ENCODE results near the gene TP53TG5.

The TP53TG5 gene

DNA sequence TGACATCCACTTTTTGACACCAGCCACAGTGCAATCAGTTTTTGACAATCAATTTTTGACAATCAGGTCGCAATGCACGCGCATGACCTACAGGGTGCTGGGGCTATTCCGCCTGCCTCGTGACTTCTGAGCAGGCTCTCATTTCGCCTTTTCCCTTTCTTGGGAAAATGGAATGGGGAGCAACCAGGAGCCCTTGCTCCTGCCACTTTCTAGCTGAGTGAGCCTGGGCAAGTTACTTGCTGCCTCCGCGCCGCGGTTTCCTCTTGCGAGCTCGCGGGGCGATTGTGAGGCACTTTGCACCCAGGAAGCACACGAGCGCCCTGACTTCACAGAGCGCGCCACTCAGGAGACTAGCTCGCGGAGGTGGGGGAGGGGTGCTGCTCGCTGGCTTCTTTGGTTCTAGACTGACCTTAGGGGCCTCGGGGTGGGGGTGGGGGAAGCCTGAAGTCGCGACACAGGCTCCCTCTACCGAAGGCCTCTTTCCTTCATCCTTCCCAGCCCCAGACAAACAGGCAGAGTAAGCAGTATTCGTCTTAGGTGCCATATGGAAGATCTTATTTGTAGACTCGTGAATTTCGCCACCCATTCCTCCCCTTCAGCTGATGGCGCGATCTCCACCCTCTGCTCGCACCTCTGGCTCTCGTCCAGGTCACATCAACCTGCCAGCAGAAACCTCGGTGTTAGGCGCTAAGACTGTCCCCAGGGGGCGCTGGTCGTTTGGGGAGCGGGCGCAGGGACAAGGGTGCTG is 4.6 kb downstream of the TP53TG5 start (continued):
- TF ChIP-seq ZNF565 (CRISPR knock-in tag; conservative IDR thresholded peaks at IDR 0.05; ENCODE audit: low read depth) = no peak
- no peak for TF ChIP-seq GLIS3 (CRISPR knock-in tag; IDR thresholded peaks at IDR 0.05)
- TF ChIP-seq CSDC2 (CRISPR knock-in tag; IDR thresholded peaks at IDR 0.05) = no peak
- no peak for TF ChIP-seq ESRRG (CRISPR knock-in tag; IDR thresholded peaks at IDR 0.05)
- no peak for TF ChIP-seq ISL1 (CRISPR knock-in tag; IDR thresholded peaks at IDR 0.05)
- TF ChIP-seq ZNF70 (CRISPR knock-in tag; IDR thresholded peaks at IDR 0.05) = no peak
- TF ChIP-seq ZFP3 (CRISPR knock-in tag; IDR thresholded peaks at IDR 0.05) = no peak
- TF ChIP-seq, protein P1, sequence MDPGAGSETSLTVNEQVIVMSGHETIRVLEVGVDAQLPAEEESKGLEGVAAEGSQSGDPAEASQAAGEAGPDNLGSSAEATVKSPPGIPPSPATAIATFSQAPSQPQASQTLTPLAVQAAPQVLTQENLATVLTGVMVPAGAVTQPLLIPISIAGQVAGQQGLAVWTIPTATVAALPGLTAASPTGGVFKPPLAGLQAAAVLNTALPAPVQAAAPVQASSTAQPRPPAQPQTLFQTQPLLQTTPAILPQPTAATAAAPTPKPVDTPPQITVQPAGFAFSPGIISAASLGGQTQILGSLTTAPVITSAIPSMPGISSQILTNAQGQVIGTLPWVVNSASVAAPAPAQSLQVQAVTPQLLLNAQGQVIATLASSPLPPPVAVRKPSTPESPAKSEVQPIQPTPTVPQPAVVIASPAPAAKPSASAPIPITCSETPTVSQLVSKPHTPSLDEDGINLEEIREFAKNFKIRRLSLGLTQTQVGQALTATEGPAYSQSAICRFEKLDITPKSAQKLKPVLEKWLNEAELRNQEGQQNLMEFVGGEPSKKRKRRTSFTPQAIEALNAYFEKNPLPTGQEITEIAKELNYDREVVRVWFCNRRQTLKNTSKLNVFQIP (CRISPR knock-in tag; IDR thresholded peaks at IDR 0.05; ENCODE audit: borderline replicate concordance, low read depth) = no peak
- no peak for TF ChIP-seq OSR1 (CRISPR knock-in tag; IDR thresholded peaks at IDR 0.05)
- TF ChIP-seq, protein P2, sequence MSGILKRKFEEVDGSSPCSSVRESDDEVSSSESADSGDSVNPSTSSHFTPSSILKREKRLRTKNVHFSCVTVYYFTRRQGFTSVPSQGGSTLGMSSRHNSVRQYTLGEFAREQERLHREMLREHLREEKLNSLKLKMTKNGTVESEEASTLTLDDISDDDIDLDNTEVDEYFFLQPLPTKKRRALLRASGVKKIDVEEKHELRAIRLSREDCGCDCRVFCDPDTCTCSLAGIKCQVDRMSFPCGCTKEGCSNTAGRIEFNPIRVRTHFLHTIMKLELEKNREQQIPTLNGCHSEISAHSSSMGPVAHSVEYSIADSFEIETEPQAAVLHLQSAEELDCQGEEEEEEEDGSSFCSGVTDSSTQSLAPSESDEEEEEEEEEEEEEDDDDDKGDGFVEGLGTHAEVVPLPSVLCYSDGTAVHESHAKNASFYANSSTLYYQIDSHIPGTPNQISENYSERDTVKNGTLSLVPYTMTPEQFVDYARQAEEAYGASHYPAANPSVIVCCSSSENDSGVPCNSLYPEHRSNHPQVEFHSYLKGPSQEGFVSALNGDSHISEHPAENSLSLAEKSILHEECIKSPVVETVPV (CRISPR knock-in tag; IDR thresholded peaks at IDR 0.05) = no peak

DNA sequence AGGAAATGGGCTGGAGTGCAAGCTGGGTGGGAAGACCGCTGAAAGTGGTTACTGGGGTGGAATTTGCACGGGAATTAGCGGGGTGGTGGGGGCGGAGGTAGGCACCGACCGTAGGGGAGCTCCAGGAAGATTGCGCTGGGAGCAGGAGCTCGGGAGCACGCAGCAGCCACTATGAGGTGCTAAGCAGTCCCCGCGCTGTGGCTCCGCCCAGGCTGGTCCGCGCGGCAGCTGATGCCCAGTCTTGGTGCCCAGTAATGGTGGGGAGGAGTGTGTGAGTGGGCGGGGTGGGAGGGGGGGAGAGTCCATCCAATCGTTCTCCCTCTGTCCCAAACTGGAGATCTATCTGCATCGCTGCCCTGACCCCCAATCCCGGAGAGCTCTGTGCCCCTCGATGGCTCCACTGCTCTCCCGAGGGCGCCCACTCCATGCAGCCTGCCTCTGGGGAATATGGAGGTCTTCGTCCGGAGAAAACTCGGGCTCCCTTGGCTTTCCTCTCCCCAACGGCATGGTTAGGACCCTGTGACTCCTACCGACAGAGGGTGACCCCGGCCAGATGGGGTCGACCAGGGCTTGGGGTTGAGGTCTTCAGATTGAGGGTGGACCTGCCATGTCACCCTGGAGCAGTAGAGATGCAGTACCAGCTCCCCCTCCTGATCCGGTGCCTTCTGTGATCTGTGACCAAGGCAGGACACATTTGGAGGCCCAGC is 5.3 kb downstream of the TP53TG5 start:
- no peak; the same call in 2 of the 3 replicates for ATAC-seq
- TF ChIP-seq GLIS3 (CRISPR knock-in tag; IDR thresholded peaks at IDR 0.05) = no peak
- no peak for TF ChIP-seq TOX (CRISPR knock-in tag; IDR thresholded peaks at IDR 0.05; ENCODE audit: borderline replicate concordance)
- TF ChIP-seq, protein P1 (CRISPR knock-in tag; IDR thresholded peaks at IDR 0.05; ENCODE audit: borderline replicate concordance, low read depth) = no peak
- no peak for TF ChIP-seq TCF4 (CRISPR knock-in tag; IDR thresholded peaks at IDR 0.05; ENCODE audit: borderline replicate concordance)
- TF ChIP-seq ESRRG (CRISPR knock-in tag; IDR thresholded peaks at IDR 0.05) = no peak
- TF ChIP-seq PPARA (CRISPR knock-in tag; IDR thresholded peaks at IDR 0.05; ENCODE audit: borderline replicate concordance) = no peak
- TF ChIP-seq, protein P2 (CRISPR knock-in tag; IDR thresholded peaks at IDR 0.05) = no peak
- TF ChIP-seq CSDC2 (CRISPR knock-in tag; IDR thresholded peaks at IDR 0.05) = no peak
- no peak for TF ChIP-seq BACH2 (CRISPR knock-in tag; IDR thresholded peaks at IDR 0.05; ENCODE audit: borderline replicate concordance)
- TF ChIP-seq, protein P3, sequence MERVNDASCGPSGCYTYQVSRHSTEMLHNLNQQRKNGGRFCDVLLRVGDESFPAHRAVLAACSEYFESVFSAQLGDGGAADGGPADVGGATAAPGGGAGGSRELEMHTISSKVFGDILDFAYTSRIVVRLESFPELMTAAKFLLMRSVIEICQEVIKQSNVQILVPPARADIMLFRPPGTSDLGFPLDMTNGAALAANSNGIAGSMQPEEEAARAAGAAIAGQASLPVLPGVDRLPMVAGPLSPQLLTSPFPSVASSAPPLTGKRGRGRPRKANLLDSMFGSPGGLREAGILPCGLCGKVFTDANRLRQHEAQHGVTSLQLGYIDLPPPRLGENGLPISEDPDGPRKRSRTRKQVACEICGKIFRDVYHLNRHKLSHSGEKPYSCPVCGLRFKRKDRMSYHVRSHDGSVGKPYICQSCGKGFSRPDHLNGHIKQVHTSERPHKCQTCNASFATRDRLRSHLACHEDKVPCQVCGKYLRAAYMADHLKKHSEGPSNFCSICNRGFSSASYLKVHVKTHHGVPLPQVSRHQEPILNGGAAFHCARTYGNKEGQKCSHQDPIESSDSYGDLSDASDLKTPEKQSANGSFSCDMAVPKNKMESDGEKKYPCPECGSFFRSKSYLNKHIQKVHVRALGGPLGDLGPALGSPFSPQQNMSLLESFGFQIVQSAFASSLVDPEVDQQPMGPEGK (CRISPR knock-in tag; IDR thresholded peaks at IDR 0.05; ENCODE audit: borderline replicate concordance) = no peak
- TF ChIP-seq, protein P4, sequence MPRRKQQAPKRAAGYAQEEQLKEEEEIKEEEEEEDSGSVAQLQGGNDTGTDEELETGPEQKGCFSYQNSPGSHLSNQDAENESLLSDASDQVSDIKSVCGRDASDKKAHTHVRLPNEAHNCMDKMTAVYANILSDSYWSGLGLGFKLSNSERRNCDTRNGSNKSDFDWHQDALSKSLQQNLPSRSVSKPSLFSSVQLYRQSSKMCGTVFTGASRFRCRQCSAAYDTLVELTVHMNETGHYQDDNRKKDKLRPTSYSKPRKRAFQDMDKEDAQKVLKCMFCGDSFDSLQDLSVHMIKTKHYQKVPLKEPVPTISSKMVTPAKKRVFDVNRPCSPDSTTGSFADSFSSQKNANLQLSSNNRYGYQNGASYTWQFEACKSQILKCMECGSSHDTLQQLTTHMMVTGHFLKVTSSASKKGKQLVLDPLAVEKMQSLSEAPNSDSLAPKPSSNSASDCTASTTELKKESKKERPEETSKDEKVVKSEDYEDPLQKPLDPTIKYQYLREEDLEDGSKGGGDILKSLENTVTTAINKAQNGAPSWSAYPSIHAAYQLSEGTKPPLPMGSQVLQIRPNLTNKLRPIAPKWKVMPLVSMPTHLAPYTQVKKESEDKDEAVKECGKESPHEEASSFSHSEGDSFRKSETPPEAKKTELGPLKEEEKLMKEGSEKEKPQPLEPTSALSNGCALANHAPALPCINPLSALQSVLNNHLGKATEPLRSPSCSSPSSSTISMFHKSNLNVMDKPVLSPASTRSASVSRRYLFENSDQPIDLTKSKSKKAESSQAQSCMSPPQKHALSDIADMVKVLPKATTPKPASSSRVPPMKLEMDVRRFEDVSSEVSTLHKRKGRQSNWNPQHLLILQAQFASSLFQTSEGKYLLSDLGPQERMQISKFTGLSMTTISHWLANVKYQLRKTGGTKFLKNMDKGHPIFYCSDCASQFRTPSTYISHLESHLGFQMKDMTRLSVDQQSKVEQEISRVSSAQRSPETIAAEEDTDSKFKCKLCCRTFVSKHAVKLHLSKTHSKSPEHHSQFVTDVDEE (CRISPR knock-in tag; IDR thresholded peaks at IDR 0.05) = no peak
- no peak for TF ChIP-seq RARB (CRISPR knock-in tag; IDR thresholded peaks at IDR 0.05)
- no peak for TF ChIP-seq ZNF70 (CRISPR knock-in tag; IDR thresholded peaks at IDR 0.05)
